HepG2 (cell line): Measurements from ENCODE around the gene LRRC15. TPM values are rescaled to one million over a fixed set of nuclear protein-coding genes. Genes with fewer than 3 reads are reported as not detected.

Experiments
- ATAC-seq: fragments of 200-7000 bp; cut with Tn5 transposase; 3 replicates; pipeline ENCODE4 v1.9.1; 2020; ENCODE audit warnings: mild to moderate bottlenecking, moderate library complexity
- BruUV-seq: library from RNA; stranded (reverse); fragments of 400-500 nt; replicated peaks from 2 replicates; lab custom pipeline; 2021; lab: Mats Ljungman, UMichigan
- CTCF ChIA-PET: fragments of 300-600 bp; formaldehyde crosslinking; extraction: SDS; loops from one replicate; lab custom pipeline; 2021; ENCODE audit warnings: low total read pairs, inconsistent platforms, low intra/inter-chr PET ratio; lab: Yijun Ruan, JAX
- POLR2A ChIA-PET: fragments of 350-600 bp; sonication (Branson Sonifier 250); formaldehyde crosslinking; loops from one replicate; lab custom pipeline; 2020; ENCODE audit warnings: antibody characterized with exemption, inconsistent platforms; lab: Yijun Ruan, JAX
- DNase-seq: peaks from one replicate; pipeline ENCODE4 v3.0.0-alpha.2; 2015; ENCODE audit warnings: low spot score
- FAIRE-seq: peaks from 3 replicates; lab custom pipeline; 2011; peaks lifted over from hg19 to GRCh38; lab: Jason Lieb, UNC
- H2AFZ ChIP-seq: one replicate; pipeline ENCODE4 v1.6.1; 2011; ENCODE audit warnings: low read length, inconsistent platforms
- H3K27ac ChIP-seq: fragments of 300-600 bp; 3 replicates; pipeline ENCODE4 v1.8.0; 2011; ENCODE audit warnings: mixed run types, mild to moderate bottlenecking, mixed read lengths, low read length, inconsistent platforms; ENCODE audit not compliant: insufficient read depth; ENCODE audit errors: extremely low read length
- H3K27me3 ChIP-seq, 2 experiments: fragments of 200-600 bp in 1 of 2; 2 replicates in 1 of 2; 3 replicates in 1 of 2; pipeline versions ENCODE4 v1.6.0 to v1.8.0; 2011; ENCODE audit warnings: low read length in 2 of 2, mild to moderate bottlenecking in 2 of 2, moderate library complexity in 2 of 2, inconsistent platforms in 1 of 2; ENCODE audit not compliant: insufficient read depth in 2 of 2, control insufficient read depth in 1 of 2
- H3K36me3 ChIP-seq, 2 experiments: fragments of 200-600 bp in 1 of 2; replicated peaks in 1 of 2; 2 replicates in 1 of 2; 3 replicates in 1 of 2; pipeline versions ENCODE4 v1.5.1 to v1.8.0; 2011; ENCODE audit warnings: low read length in 2 of 2, inconsistent platforms in 1 of 2; ENCODE audit not compliant: insufficient read depth in 2 of 2, control insufficient read depth in 1 of 2
- H3K4me1 ChIP-seq: 2 replicates; pipeline ENCODE4 v1.5.1; 2012; ENCODE audit warnings: low read length, inconsistent platforms; ENCODE audit not compliant: insufficient read depth
- H3K4me2 ChIP-seq: 2 replicates; pipeline ENCODE4 v1.6.0; 2011; ENCODE audit warnings: low read depth, low read length, inconsistent platforms
- H3K4me3 ChIP-seq, 3 experiments: fragments of 200-600 bp in 1 of 3; sonication (generic), shearing (Covaris generic) in 1 of 3; replicated peaks in 1 of 3; 2 replicates each; pipeline ENCODE4 v1.5.1; 2011 to 2016; ENCODE audit warnings: low read length in 3 of 3, inconsistent platforms in 2 of 3, low read depth in 2 of 3, mild to moderate bottlenecking in 2 of 3, control low read depth in 1 of 3, mixed read lengths in 1 of 3; ENCODE audit not compliant: insufficient read depth in 1 of 3
- H3K79me2 ChIP-seq: one replicate; pipeline ENCODE4 v1.6.1; 2011; ENCODE audit warnings: low read length, inconsistent platforms; ENCODE audit not compliant: insufficient read depth
- H3K9ac ChIP-seq: 2 replicates; pipeline ENCODE4 v1.6.0; 2011; ENCODE audit warnings: mild to moderate bottlenecking, low read depth, low read length, inconsistent platforms; ENCODE audit not compliant: insufficient read depth
- H3K9me3 ChIP-seq: 2 replicates; pipeline ENCODE4 v1.5.1; 2012; ENCODE audit warnings: mild to moderate bottlenecking, low read length
- H4K20me1 ChIP-seq: 2 replicates; pipeline ENCODE4 v1.6.0; 2011; ENCODE audit warnings: inconsistent platforms, mild to moderate bottlenecking, low read length, moderate library complexity; ENCODE audit not compliant: insufficient read depth
- ESRRA ChIP-seq: sonication (generic); formaldehyde crosslinking; IDR thresholded peaks from 2 replicates; pipeline ENCODE4 v1.5.1; 2020; ENCODE audit warnings: mild to moderate bottlenecking, low read depth, missing genetic modification reagents
- KDM5B ChIP-seq: sonication (generic); formaldehyde crosslinking; IDR thresholded peaks from 2 replicates; pipeline ENCODE4 v1.4.0; 2020; ENCODE audit warnings: missing genetic modification reagents, mild to moderate bottlenecking, borderline replicate concordance
- MAFF ChIP-seq: IDR thresholded peaks from 2 replicates; pipeline ENCODE4 v1.6.1; 2011; ENCODE audit warnings: low read depth, low read length, improper control_type of control experiment
- PHF20 ChIP-seq: sonication (generic); formaldehyde crosslinking; IDR thresholded peaks from 2 replicates; pipeline ENCODE4 v1.5.0; 2020; ENCODE audit warnings: mild to moderate bottlenecking, missing genetic modification reagents
- POLR2A ChIP-seq, 2 experiments: IDR thresholded peaks; 2 replicates each; pipeline ENCODE4 v1.6.1; 2011; ENCODE audit warnings: low read depth in 2 of 2, low read length in 2 of 2, mild to moderate bottlenecking in 1 of 2, moderate library complexity in 1 of 2; ENCODE audit not compliant: insufficient read depth in 1 of 2
- SMARCE1 ChIP-seq: fragments of 450-650 bp; IDR thresholded peaks from 2 replicates; pipeline ENCODE4 v1.6.1; 2017; ENCODE audit warnings: borderline replicate concordance
- ZNF138 ChIP-seq: sonication (generic); formaldehyde crosslinking; IDR thresholded peaks from 2 replicates; pipeline ENCODE4 v1.5.0; 2020; ENCODE audit warnings: mild to moderate bottlenecking, low read depth, missing genetic modification reagents
- ZNF33A ChIP-seq: sonication (generic); formaldehyde crosslinking; IDR thresholded peaks from 2 replicates; pipeline ENCODE4 v1.5.1; 2020; ENCODE audit warnings: missing genetic modification reagents, mild to moderate bottlenecking, moderate library complexity, borderline replicate concordance
- WGBS: methylation state at CpG from one replicate; pipeline ENCODE4 v1.1.6; 2017; ENCODE audit warnings: low lambda C conversion rate; 5-methylcytosine and 5-hydroxymethylcytosine counted together
- in situ Hi-C: cut with HindIII; loops from 2 replicates; pipeline ENCODE4 v1.10.0; 2017; ENCODE audit warnings: low pct_unique_long_range_greater_than_20kb; ENCODE audit not compliant: extremely low pct_ligation_motif_present
- intact Hi-C: fragments of 100-400 bp; cut with micrococcal nuclease; formaldehyde crosslinking; loops from one replicate; pipeline ENCODE4 v1.10.0; 2022; ENCODE audit not compliant: unreplicated experiment
- polyA plus RNA-seq, 8 experiments: library from polyadenylated mRNA; depleted of rRNA in 3 of 8; stranded (reverse) in 7 of 8; unstranded in 1 of 8; fragments of >200 nt; fragmentation: Illumina TruSeq in 4 of 8; extraction: Trizol in 4 of 8; gene quantifications; 2 replicates each; pipeline versions ENCODE4 v1.2.1 to v1.2.3, GENCODE V29; 2011 to 2016; ENCODE audit warnings: low read depth in 4 of 8, missing spikeins in 1 of 8, mixed read lengths in 1 of 8; ENCODE audit not compliant: insufficient read depth in 1 of 8
- total RNA-seq, 5 experiments: library from RNA; depleted of rRNA; stranded (reverse); fragments of >200 nt; fragmentation: Illumina TruSeq; extraction: Trizol; gene quantifications; 2 replicates each; pipeline ENCODE4 v1.2.3, GENCODE V29; 2016; ENCODE audit warnings: low read depth in 1 of 5
- TF ChIP-seq, protein P1 (sequence below): sonication (generic); formaldehyde crosslinking; IDR thresholded peaks from 2 replicates; pipeline ENCODE4 v1.5.0; 2020; ENCODE audit warnings: mild to moderate bottlenecking, missing genetic modification reagents
- TF ChIP-seq, protein P2 (sequence below), 2 experiments: fragments of 450-650 bp in 1 of 2; sonication (generic) in 1 of 2; formaldehyde crosslinking; IDR thresholded peaks; 2 replicates each; pipeline versions ENCODE4 v1.5.0 to v1.8.0; 2020 to 2022; ENCODE audit warnings: mild to moderate bottlenecking in 1 of 2, missing genetic modification reagents in 1 of 2
- TF ChIP-seq, protein P3 (sequence below): sonication (generic); formaldehyde crosslinking; IDR thresholded peaks from 2 replicates; pipeline ENCODE4 v1.5.1; 2020; ENCODE audit warnings: mild to moderate bottlenecking, missing genetic modification reagents, moderate library complexity

The LRRC15 gene
- total and polyA plus RNA-seq, 2 of the 13 experiments (the other 11 are each of a cell fraction or from before 2014, with no cell fraction given) = not detected

DNA sequence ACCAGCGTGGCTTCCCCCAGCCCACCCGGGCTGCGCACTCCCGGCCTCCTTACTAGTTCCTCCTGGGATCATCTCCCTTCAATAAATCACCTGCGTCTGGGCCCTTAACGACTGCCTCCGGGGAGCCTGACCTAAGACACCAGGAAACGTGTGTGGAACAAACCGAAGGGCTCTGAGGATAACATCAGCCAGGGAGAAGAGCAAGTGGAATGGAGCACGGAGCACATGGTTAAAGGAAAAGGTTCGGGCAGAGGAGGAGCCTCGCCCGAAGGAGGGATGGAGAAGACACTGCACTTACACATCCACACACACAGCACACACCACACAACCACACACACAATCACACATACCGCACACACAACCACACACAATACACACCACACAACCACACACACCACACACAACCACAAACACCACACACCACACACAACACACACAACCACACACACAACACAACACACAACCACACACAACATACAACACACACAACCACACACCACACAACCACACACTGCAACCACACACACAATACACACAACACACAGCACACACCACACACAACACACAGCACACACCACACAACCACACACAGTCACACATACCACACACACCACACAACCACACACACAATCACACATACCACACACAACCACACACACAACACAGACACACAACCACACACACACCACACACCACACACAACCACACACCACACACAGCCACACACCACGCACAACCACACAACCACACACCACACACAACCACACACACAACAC, 43.2 kb downstream of the LRRC15 start (continued):
- TF ChIP-seq, protein P1, sequence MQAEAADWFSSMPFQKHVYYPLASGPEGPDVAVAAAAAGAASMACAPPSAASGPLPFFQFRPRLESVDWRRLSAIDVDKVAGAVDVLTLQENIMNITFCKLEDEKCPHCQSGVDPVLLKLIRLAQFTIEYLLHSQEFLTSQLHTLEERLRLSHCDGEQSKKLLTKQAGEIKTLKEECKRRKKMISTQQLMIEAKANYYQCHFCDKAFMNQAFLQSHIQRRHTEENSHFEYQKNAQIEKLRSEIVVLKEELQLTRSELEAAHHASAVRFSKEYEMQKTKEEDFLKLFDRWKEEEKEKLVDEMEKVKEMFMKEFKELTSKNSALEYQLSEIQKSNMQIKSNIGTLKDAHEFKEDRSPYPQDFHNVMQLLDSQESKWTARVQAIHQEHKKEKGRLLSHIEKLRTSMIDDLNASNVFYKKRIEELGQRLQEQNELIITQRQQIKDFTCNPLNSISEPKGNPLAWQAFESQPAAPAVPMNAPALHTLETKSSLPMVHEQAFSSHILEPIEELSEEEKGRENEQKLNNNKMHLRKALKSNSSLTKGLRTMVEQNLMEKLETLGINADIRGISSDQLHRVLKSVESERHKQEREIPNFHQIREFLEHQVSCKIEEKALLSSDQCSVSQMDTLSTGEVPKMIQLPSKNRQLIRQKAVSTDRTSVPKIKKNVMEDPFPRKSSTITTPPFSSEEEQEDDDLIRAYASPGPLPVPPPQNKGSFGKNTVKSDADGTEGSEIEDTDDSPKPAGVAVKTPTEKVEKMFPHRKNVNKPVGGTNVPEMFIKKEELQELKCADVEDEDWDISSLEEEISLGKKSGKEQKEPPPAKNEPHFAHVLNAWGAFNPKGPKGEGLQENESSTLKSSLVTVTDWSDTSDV = 0 out of 2 replicates have a peak, but pooled peaks have one; percentile 46
- peak; percentile 19; the same call in 1 of the 2 replicates for TF ChIP-seq KDM5B
- TF ChIP-seq, protein P2, sequence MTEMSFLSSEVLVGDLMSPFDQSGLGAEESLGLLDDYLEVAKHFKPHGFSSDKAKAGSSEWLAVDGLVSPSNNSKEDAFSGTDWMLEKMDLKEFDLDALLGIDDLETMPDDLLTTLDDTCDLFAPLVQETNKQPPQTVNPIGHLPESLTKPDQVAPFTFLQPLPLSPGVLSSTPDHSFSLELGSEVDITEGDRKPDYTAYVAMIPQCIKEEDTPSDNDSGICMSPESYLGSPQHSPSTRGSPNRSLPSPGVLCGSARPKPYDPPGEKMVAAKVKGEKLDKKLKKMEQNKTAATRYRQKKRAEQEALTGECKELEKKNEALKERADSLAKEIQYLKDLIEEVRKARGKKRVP (CRISPR knock-in tag; IDR thresholded peaks at IDR 0.05) = no peak
- TF ChIP-seq, all 625 proteins: peak for 18

DNA sequence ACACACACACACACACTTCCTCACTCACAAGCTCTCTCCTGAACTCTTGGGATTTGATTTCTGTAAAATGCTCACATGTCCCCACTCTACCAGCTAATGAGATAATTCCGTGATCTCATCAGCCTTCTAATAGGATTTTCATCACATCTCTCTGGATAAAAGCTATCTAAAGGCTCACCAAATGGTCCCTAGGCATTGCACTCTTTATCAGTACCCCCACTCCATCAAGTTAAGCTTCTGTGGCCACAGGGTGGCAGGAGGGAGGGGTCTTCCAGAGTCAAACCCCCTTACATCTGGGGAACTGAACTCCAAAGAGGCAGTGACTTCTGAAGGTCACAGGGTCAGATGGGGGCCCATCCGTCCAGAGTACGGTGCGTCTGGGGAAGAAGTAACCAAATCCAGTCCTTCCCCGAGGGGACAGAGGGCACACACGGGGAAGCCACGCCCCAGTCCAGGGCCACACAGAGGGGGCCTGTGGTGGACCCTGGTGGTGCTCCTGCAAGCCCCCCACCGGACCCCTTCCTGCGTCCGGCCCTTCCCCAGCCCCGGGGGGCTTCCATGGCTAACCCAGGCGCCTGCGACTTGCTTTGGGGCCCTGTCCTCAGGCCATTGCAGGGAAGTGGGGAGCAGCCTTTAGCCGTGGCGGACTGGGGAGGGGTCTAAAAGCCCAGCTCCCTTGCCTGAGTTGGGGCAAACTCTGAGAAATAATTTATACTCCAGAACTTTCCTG, 44.0 kb downstream of the LRRC15 start:
- Histone ChIP-seq H3K4me3 (no peak overlapping the region), H4K20me1 (no peaks in the 10 kb centered on the region), H3K36me3 (no peaks in the 10 kb centered on the region), H3K27me3 (no peaks in the 10 kb centered on the region), H3K27ac (peak overlapping the region; percentile 11), H3K4me1 (peaks cover 82% of the 10 kb centered on the region), H2AFZ (no peak overlapping the region), H3K4me2 (0 out of 2 replicates have a peak overlapping the region, but pooled peaks have one; percentile 6), H3K9me3 (no peaks in the 10 kb centered on the region), H3K79me2 (no peaks in the 10 kb centered on the region), H3K9ac (no peak overlapping the region)
- CTCF ChIA-PET = no interaction called here
- in situ Hi-C loops (no loop called here), intact Hi-C loops (no loop called here)
- WGBS = 51% methylated on average over 7 of the region's 15 CpGs
- no peak for FAIRE-seq
- POLR2A ChIA-PET = no interaction called here
- BruUV-seq = no TSS peak
- ATAC-seq = peak; percentile 2; the same call in 1 of the 3 replicates
- DNase-seq = no peak
- TF ChIP-seq PHF20 (CRISPR knock-in tag) (no peak), ZNF33A (CRISPR knock-in tag) (no peak), POLR2A (IDR thresholded peaks at IDR 0.05; ENCODE audit: insufficient read depth in 1 of 2, low read depth in 2 of 2, low read length in 2 of 2) (no peak), SMARCE1 (no peak), ZNF138 (CRISPR knock-in tag) (no peak), ESRRA (CRISPR knock-in tag) (peak; percentile 56; the same call in 1 of the 2 replicates), MAFF (no peak)
- TF ChIP-seq, protein P3, sequence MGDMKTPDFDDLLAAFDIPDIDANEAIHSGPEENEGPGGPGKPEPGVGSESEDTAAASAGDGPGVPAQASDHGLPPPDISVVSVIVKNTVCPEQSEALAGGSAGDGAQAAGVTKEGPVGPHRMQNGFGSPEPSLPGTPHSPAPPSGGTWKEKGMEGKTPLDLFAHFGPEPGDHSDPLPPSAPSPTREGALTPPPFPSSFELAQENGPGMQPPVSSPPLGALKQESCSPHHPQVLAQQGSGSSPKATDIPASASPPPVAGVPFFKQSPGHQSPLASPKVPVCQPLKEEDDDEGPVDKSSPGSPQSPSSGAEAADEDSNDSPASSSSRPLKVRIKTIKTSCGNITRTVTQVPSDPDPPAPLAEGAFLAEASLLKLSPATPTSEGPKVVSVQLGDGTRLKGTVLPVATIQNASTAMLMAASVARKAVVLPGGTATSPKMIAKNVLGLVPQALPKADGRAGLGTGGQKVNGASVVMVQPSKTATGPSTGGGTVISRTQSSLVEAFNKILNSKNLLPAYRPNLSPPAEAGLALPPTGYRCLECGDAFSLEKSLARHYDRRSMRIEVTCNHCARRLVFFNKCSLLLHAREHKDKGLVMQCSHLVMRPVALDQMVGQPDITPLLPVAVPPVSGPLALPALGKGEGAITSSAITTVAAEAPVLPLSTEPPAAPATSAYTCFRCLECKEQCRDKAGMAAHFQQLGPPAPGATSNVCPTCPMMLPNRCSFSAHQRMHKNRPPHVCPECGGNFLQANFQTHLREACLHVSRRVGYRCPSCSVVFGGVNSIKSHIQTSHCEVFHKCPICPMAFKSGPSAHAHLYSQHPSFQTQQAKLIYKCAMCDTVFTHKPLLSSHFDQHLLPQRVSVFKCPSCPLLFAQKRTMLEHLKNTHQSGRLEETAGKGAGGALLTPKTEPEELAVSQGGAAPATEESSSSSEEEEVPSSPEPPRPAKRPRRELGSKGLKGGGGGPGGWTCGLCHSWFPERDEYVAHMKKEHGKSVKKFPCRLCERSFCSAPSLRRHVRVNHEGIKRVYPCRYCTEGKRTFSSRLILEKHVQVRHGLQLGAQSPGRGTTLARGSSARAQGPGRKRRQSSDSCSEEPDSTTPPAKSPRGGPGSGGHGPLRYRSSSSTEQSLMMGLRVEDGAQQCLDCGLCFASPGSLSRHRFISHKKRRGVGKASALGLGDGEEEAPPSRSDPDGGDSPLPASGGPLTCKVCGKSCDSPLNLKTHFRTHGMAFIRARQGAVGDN (CRISPR knock-in tag) = 0 out of 2 replicates have a peak, but pooled peaks have one; percentile 10
